Measurements from ENCODE around the gene INSIG2. TPM values are rescaled to one million over a fixed set of nuclear protein-coding genes. Genes with fewer than 3 reads are reported as not detected.

The INSIG2 gene
- total and polyA plus RNA-seq, 2 experiments from 2014 or later = 8.1 to 15.1 TPM

- no peak overlapping the region for H3K27ac Mint-ChIP-seq
These were observed 32.6 kb upstream of the INSIG2 start for GRCh38 chr2:118055512-118056164.

More at GRCh38 chr2:118055512-118056164, 32.6 kb upstream of the INSIG2 start:
- H3F3A ChIP-seq (replicated peaks; ENCODE audit: low read depth) = no peaks in the 10 kb centered on the region
- no peaks in the 10 kb centered on the region for H3K4me1 ChIP-seq (ENCODE audit: insufficient read depth)
- peaks cover 2% of the 10 kb centered on the region; the same call in 2 of the 3 replicates for H3K4me1 Mint-ChIP-seq
- no peak for TF ChIP-seq EZH2phosphoT487 (IDR thresholded peaks at IDR 0.05; ENCODE audit: unreplicated experiment)
- TF ChIP-seq ZNF331 (CRISPR knock-in tag; IDR thresholded peaks at IDR 0.05; ENCODE audit: low read depth) = no peak
- TF ChIP-seq CREB1 (CRISPR knock-in tag; IDR thresholded peaks at IDR 0.05; ENCODE audit: low read depth) = no peak
- no peak for TF ChIP-seq STAT1 (IDR thresholded peaks at IDR 0.05; ENCODE audit: unreplicated experiment)
- TF ChIP-seq, protein P1, sequence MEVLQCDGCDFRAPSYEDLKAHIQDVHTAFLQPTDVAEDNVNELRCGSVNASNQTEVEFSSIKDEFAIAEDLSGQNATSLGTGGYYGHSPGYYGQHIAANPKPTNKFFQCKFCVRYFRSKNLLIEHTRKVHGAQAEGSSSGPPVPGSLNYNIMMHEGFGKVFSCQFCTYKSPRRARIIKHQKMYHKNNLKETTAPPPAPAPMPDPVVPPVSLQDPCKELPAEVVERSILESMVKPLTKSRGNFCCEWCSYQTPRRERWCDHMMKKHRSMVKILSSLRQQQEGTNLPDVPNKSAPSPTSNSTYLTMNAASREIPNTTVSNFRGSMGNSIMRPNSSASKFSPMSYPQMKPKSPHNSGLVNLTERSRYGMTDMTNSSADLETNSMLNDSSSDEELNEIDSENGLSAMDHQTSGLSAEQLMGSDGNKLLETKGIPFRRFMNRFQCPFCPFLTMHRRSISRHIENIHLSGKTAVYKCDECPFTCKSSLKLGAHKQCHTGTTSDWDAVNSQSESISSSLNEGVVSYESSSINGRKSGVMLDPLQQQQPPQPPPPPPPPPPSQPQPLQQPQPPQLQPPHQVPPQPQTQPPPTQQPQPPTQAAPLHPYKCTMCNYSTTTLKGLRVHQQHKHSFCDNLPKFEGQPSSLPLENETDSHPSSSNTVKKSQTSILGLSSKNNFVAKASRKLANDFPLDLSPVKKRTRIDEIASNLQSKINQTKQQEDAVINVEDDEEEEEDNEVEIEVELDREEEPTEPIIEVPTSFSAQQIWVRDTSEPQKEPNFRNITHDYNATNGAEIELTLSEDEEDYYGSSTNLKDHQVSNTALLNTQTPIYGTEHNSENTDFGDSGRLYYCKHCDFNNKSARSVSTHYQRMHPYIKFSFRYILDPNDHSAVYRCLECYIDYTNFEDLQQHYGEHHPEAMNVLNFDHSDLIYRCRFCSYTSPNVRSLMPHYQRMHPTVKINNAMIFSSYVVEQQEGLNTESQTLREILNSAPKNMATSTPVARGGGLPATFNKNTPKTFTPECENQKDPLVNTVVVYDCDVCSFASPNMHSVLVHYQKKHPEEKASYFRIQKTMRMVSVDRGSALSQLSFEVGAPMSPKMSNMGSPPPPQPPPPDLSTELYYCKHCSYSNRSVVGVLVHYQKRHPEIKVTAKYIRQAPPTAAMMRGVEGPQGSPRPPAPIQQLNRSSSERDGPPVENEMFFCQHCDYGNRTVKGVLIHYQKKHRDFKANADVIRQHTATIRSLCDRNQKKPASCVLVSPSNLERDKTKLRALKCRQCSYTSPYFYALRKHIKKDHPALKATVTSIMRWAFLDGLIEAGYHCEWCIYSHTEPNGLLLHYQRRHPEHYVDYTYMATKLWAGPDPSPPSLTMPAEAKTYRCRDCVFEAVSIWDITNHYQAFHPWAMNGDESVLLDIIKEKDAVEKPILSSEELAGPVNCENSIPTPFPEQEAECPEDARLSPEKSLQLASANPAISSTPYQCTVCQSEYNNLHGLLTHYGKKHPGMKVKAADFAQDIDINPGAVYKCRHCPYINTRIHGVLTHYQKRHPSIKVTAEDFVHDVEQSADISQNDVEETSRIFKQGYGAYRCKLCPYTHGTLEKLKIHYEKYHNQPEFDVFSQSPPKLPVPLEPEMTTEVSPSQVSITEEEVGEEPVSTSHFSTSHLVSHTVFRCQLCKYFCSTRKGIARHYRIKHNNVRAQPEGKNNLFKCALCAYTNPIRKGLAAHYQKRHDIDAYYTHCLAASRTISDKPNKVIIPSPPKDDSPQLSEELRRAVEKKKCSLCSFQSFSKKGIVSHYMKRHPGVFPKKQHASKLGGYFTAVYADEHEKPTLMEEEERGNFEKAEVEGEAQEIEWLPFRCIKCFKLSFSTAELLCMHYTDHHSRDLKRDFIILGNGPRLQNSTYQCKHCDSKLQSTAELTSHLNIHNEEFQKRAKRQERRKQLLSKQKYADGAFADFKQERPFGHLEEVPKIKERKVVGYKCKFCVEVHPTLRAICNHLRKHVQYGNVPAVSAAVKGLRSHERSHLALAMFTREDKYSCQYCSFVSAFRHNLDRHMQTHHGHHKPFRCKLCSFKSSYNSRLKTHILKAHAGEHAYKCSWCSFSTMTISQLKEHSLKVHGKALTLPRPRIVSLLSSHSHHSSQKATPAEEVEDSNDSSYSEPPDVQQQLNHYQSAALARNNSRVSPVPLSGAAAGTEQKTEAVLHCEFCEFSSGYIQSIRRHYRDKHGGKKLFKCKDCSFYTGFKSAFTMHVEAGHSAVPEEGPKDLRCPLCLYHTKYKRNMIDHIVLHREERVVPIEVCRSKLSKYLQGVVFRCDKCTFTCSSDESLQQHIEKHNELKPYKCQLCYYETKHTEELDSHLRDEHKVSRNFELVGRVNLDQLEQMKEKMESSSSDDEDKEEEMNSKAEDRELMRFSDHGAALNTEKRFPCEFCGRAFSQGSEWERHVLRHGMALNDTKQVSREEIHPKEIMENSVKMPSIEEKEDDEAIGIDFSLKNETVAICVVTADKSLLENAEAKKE (CRISPR knock-in tag; IDR thresholded peaks at IDR 0.05) = no peak
- TF ChIP-seq ZNF114 (CRISPR knock-in tag; IDR thresholded peaks at IDR 0.05) = no peak
- TF ChIP-seq JUNB (IDR thresholded peaks at IDR 0.05; ENCODE audit: unreplicated experiment) = no peak
- no peak for TF ChIP-seq POLR2AphosphoS5 (IDR thresholded peaks at IDR 0.05; ENCODE audit: low read depth)
- TF ChIP-seq, protein P2, sequence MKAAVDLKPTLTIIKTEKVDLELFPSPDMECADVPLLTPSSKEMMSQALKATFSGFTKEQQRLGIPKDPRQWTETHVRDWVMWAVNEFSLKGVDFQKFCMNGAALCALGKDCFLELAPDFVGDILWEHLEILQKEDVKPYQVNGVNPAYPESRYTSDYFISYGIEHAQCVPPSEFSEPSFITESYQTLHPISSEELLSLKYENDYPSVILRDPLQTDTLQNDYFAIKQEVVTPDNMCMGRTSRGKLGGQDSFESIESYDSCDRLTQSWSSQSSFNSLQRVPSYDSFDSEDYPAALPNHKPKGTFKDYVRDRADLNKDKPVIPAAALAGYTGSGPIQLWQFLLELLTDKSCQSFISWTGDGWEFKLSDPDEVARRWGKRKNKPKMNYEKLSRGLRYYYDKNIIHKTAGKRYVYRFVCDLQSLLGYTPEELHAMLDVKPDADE (IDR thresholded peaks at IDR 0.05) = no peak
- TF ChIP-seq, protein P3, sequence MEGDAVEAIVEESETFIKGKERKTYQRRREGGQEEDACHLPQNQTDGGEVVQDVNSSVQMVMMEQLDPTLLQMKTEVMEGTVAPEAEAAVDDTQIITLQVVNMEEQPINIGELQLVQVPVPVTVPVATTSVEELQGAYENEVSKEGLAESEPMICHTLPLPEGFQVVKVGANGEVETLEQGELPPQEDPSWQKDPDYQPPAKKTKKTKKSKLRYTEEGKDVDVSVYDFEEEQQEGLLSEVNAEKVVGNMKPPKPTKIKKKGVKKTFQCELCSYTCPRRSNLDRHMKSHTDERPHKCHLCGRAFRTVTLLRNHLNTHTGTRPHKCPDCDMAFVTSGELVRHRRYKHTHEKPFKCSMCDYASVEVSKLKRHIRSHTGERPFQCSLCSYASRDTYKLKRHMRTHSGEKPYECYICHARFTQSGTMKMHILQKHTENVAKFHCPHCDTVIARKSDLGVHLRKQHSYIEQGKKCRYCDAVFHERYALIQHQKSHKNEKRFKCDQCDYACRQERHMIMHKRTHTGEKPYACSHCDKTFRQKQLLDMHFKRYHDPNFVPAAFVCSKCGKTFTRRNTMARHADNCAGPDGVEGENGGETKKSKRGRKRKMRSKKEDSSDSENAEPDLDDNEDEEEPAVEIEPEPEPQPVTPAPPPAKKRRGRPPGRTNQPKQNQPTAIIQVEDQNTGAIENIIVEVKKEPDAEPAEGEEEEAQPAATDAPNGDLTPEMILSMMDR (conservative IDR thresholded peaks at IDR 0.05; ENCODE audit: low read depth in 2 of 2) = no peak
- TF ChIP-seq EZH2 (IDR thresholded peaks at IDR 0.05; ENCODE audit: low read depth, unreplicated experiment) = no peak
- TF ChIP-seq NANOG (IDR thresholded peaks at IDR 0.05; ENCODE audit: borderline replicate concordance) = no peak
- TF ChIP-seq REST (IDR thresholded peaks at IDR 0.05; ENCODE audit: unreplicated experiment) = no peak
- no peak overlapping the region for H3K4me3 Mint-ChIP-seq
- ATAC-seq = no peak
- peaks cover 2% of the 10 kb centered on the region for H3K27me3 Mint-ChIP-seq (ENCODE audit: insufficient read depth, low read depth, poor library complexity)
- H3K9me3 Mint-ChIP-seq = no peaks in the 10 kb centered on the region
- no peaks in the 10 kb centered on the region for H3K36me3 Mint-ChIP-seq (ENCODE audit: low read depth)
- no peak overlapping the region for H3K4me2 ChIP-seq
- no peaks in the 10 kb centered on the region for H3K27me3 ChIP-seq (ENCODE audit: insufficient read depth)
- no peak for DNase-seq (ENCODE audit: low spot score)
- no peak overlapping the region for H3K4me3 ChIP-seq
- no peaks in the 10 kb centered on the region for H3K36me3 ChIP-seq (ENCODE audit: insufficient read depth)
- H4K20me1 ChIP-seq (replicated peaks; ENCODE audit: insufficient read depth) = no peaks in the 10 kb centered on the region
- H3K9me2 ChIP-seq (ENCODE audit: insufficient read depth) = no peaks in the 10 kb centered on the region
- H3K27ac ChIP-seq (ENCODE audit: low read depth) = no peak overlapping the region
- no peaks in the 10 kb centered on the region for H3K79me2 ChIP-seq (replicated peaks; ENCODE audit: insufficient read depth)
- H2AFZ ChIP-seq = 0 out of 2 replicates have a peak overlapping the region, but pooled peaks have one; percentile 1

All from GM23338 (cell line).